GM19463 (cell line): ENCODE measurements around the gene ABCG1.
"Not testable (repeated sequence)": the region's sequence is repeated elsewhere in the genome, so short reads cannot be mapped to it uniquely, and the experiment has no call there.

ENCODE experiments used
- ATAC-seq: cut with Tn5 transposase; IDR thresholded peaks from one replicate; pipeline ENCODE4 v1.9.1; 2021; ENCODE audit warnings: mild to moderate bottlenecking, moderate library complexity; ENCODE audit not compliant: unreplicated experiment

ABCG1 gene

DNA sequence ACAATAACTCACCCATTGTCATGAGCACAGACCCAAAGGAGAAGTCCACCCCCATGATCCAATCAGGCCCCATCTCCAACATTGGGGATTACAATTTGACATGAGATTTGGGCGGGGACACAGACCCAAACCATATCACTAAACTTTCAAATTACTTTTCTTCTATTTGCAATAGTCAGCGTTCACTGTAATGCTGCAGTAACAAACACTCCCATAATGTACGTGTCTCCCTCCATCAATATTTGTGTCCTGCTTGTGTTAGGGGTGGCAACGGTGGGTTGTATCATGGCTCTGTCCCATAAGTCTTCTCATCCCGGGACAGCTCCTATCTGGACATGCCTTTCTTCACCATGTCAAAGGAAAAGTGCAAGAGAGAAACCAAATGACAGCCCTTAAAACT, 70.0 kb downstream of the ABCG1 start:
- ATAC-seq, result no peak

DNA sequence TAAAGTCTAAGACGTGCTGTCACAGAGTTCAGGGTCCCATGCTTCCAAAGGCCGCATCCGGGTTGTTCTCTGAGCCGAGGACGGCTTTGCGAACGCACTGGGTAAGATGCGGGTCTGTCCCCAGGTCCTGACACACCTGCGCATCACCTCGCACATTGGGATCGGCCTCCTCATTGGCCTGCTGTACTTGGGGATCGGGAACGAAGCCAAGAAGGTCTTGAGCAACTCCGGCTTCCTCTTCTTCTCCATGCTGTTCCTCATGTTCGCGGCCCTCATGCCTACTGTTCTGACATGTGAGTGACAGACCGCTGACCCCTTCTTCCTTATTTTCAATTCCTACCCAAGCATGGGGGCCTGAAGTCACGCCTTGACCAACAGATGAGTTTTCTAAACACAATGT, 71.0 kb downstream of the ABCG1 start:
- ATAC-seq, result no peak

DNA sequence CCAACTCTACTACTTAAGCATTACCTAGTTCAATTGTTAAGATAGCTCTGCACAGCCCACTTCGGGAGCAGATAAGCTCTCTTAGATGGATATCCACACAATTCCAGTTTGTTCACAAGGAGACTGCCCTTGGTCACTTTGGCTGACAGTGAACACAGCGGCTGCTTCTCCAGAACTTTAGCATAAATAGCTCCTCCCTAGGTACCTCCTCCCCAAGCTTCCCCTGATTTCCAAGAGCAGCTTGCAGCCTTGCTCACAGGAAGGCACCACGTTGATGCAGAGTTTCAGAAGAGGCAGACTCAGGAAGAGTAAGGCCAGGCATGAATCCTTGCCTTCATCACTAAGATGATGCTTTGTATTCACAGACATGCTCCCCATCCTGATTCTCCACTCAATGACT, 71.6 kb downstream of the ABCG1 start:
- ATAC-seq, result no peak

DNA sequence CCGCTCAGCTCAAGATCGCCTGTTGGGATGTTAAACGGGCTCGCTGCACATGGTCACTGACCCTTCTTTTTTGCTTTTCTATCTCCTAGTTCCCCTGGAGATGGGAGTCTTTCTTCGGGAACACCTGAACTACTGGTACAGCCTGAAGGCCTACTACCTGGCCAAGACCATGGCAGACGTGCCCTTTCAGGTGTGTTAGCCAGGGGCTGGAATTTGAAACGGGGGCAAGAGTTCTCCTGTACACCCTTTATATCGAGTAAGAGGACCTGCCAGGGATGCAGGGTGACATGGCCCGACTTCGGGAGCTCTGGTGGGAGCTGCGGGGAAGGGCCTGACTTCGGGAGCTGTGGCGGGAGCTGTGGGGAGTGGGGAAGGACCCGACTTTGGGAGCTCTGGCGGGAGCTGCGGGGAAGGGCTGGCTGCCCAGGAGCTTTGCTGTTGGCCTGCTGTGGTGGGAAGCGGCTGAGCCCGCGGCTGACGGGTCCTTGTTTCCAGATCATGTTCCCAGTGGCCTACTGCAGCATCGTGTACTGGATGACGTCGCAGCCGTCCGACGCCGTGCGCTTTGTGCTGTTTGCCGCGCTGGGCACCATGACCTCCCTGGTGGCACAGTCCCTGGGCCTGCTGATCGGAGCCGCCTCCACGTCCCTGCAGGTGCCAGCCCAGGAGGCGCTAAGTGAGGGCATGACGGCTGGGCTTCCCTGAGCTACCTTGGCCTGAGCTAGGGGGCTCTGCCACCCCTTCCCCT, 72.2 kb downstream of the ABCG1 start:
- no peak for ATAC-seq

DNA sequence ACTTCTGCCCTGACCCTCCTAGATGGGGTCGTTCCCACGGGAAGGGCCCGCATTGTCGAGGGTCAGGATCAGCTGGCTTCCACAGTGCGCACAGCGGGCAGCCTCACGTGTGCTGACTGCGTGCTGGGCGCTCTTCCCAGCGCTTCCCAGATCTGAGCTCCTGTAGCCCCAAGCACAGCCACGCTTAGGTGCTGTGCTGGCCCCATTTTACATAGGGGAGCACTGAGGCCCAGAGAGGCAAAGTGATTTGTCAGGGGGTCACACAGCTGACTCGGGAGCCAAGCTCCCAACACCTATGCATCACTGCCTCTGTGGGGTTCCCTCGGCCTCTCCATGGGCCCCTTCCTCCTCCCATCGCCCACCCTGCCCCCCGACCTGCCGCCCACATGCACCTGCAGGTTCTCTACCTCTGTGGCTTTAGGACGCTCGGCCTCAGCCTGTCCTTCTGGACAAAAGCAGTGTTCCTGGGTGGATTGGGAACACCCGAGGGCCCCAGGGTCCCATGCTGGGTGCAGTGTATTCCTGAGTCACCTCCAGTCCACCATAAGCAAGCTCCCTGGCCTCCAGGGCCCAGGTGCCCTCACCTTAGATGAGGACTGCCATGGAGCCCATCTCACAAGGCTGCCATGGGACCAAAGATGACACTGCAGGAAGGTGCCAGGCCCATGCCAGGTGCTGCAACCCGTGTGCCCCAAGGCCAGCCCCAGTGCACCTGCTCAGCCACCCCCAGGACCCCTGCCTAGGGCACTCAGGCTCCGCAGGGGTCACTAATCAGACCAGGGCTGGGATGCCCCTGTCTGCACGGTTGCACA, 73.0 kb downstream of the ABCG1 start:
- ATAC-seq, result no peak

DNA sequence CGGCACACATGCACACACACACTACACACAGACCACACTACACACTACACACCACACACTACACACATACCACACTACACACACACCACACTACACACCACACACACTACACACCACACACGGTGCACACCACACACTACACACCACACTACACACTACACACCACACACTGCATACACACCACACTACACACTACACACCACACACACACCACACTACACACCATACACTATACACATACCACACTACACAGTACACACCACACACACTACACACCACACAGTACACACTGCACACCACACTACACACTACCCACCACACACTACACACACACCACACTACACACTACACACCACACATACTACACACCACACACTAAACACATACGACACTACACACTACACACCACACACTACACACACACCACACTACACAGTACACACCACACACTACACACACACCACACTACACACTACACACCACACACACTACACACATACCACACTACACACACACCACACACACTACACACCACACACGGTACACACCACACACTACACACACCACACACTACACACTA, 73.7 kb downstream of the ABCG1 start:
- not testable (repeated sequence) for ATAC-seq

DNA sequence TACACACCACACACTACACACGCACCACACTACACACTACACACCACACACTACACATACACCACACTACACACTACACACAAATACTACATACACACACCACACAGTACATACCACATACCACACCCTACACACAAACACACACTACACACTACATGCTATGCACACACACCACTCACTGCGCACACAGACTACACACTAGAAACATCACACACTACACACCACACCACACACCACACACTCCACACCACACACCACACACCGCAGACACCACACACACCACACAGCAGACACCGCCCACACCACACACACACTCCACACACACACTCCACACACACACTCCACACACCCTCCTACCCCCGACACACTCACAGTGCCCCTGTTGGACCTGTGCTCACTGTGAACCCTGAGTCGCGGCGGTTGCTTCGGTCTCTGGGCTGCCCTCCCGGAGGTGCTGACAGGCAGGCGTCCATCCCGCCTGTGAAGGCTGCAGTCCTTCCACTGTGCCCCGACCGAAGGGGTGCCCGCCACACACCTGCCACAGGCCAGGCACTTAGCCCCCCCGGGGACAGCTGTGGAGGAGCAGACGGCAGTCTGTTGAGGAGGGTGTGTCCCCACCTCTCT, 74.8 kb downstream of the ABCG1 start:
- ATAC-seq, result no peak

DNA sequence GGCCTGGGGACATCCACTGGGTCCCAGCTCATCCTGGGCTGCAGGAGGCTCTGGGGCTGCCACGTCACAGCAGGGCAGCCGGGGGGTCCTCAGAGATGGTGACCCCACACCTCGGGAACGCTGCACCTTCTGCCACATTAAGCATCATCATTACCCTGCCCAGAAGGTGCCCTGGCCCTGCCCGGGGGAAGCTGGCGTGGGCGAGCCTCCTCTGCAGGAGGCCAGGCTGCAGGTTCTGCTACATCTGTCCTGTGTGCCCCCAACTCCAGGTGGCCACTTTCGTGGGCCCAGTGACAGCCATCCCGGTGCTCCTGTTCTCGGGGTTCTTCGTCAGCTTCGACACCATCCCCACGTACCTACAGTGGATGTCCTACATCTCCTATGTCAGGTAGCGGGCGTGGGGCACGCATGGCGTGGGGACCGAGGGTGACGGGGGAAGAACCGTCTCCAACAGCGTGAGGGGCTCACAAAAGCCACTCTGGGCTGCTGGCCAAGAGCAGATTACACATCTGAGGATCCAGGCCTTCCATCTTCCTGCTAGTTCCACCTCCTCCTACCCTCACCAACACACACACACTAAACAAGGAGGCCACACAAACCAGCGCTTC, 75.4 kb downstream of the ABCG1 start:
- ATAC-seq, result no peak

DNA sequence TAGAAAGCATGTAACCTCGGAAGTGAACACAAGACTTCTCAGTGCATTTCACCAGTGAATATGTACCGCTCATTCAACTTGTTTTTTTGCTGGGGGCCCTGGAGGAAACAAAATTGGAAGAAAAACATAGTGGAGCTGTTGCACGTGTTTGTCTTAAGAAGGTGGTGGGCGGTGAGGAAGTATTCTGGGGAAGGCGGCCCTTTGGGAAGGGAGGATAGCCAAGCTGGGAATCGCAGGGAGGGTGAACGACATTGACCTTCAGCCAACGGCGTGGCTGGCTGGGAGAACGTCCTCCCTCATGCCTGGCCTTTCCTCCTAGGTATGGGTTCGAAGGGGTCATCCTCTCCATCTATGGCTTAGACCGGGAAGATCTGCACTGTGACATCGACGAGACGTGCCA, 76.9 kb downstream of the ABCG1 start:
- no peak for ATAC-seq

DNA sequence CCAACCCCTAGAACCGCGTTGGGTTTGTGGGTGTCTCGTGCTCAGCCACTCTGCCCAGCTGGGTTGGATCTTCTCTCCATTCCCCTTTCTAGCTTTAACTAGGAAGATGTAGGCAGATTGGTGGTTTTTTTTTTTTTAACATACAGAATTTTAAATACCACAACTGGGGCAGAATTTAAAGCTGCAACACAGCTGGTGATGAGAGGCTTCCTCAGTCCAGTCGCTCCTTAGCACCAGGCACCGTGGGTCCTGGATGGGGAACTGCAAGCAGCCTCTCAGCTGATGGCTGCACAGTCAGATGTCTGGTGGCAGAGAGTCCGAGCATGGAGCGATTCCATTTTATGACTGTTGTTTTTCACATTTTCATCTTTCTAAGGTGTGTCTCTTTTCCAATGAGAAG, 77.6 kb downstream of the ABCG1 start:
- no peak for ATAC-seq

DNA sequence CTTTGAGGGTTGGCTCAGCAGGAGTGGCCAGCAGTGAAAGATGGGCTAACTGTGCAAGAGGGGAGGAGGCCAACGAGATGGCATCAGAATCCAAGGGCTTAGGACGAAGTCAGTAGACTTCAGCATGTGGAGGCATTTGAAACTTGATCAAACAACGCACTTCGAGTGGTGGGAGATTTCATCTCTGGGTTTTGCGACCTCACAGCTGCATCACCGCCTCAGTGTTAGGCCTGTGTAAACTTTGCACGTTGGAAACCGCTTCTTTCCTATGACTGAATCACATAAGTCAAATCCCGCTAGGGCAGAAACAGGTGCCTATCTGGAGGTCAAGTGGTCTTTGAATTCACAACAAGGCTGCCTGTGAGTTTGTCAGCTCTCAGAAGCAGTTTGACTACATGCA, 78.4 kb downstream of the ABCG1 start:
- no peak for ATAC-seq

DNA sequence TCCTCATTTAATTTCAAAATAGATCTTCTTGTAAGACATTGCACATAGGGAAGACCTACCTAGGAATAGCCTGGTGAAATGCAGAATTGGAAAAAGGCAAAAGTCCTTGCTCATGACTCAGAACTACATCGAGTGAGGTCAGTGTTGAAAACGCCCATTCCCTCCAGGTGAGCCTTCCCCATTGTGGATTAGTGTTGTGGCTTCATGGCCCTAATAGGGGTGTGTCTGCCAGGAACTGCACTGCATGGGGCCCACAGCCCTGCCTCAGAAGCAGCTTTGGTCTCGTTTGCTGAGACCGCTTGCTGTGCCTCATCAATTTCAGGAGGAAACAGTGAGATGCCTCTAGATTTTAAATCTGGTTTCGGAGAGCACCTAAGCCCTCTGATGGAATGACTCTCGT, 79.3 kb downstream of the ABCG1 start:
- ATAC-seq, result no peak

DNA sequence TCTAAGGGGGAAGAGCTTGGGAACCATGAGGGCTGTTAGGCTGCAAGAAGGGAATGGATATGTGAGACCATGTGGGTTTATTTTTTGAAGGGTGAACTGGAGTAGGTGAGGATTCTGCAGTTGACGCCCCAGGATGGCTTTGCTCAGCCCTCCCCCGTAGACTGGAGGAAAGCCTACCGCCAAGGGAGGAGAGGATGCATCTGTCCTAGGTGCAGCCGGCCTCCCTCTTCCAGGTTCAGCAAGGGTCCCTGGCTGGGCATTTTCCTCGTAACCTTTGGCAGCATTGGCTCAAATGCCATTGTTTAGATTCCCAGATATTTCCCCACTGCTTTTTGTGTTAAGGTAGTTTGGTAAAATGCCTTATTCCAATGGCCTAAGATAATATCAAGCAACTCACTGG, 79.7 kb downstream of the ABCG1 start:
- ATAC-seq, result no peak

DNA sequence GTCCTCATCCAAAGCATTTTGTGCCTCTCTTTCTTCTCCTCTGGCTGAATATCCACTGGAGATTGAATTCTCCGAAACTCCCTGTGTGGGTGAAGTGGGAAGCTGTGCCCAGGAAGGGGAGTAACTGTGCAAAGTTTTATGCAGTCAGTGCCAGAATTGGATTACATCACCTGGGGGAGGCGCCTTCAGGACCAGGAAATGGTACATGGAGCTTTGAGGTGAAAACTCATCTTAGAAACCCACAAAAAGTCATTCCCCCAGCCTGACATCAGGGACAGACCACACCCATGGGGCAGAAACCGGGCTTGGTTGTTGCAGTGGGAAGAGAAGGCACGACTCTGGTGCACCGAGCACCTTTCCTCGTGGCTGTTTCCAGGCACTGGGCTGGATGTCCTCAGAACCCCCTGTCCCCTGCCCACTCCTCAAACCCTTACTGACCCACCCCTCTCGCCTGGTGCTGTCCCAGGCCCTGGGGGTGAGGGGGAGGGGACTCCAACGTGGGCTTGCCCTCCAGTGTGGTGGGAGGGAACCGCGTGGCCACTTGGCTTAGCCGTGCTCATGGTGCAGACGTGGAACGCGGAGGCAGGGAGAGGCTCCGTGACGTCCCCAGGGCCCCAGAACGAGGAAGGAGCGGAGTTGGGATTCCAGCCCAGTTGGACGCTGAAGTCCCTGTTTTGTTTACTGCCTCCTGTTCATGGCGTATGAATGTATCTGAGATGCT, 80.5 kb downstream of the ABCG1 start:
- no peak for ATAC-seq

DNA sequence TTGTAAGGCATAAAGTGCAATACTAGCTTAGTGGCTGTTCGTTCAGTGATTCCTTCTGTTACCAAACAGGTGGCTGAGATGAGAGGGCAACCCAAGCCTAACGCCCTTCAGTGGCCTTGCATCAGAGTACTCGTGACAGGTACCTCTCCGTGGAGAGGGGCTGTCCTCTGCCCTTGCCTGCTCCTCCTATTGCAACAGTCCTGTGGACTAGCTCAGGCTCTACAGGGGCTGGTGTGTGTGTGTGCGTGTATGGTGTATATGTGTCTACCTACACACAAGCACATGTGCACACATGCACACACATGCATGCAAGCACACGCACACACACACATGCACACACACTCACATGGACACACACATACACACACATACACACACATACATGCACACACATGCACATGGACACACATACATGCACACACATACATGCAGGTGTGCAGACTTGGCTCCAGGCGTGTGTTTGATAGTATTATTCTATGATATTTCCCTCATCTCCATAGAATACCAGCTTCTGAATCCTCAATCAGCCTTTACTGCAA, 81.2 kb downstream of the ABCG1 start:
- no peak for ATAC-seq

DNA sequence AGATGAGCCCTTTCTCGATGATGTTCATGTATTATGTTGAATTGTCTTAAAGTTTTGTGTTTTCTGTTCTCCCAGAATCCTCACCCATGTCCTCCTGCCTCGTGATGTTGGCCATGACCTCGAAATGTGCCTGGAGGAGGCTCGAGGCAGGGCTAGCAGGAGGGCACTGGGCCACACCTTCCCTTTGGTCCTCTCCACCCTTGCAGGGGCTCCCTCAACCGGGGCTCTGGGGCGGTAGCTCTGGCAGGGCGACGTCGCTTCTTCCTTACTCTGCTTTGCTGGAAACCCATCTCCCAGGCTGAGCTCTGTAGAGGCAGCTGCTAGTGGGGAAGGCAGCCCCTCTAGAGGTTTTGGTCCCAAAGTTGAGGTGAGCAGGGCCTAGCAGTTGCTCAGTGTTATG, 82.0 kb downstream of the ABCG1 start:
- ATAC-seq, result no peak

DNA sequence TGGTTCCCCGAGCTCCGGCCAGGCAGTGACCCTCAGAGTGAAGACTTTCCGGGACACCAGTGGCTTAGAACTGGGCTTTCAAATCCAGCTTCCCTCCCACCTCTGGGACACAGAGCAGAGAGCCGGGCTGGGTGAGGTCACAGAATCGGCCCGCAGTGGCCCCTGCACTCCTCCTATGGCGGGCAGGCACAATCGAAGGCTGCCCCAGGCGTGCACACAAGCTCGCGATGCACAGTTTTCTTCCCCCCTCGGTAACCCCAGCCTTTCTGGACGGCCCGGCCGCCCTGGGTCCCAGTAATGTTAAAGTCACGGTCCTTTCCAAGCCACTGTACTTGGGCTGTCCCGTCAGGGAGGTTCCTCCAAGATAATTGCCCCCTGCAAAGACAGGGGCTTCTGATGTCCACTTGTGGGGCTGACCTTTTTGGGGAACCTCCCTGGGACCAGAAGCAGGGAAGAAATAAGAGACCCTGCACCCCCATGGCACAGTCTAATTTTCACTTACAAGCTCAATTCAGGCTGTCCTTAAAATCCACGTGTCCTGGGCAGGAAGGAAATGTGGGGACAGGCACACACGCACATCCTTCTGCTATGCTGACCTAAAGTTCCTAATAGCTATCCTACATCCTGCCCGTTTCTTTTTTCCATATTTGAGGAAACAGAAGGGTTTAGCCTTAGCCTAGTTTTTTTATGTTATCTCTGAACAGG, 82.6 kb downstream of the ABCG1 start:
- ATAC-seq, result no peak

DNA sequence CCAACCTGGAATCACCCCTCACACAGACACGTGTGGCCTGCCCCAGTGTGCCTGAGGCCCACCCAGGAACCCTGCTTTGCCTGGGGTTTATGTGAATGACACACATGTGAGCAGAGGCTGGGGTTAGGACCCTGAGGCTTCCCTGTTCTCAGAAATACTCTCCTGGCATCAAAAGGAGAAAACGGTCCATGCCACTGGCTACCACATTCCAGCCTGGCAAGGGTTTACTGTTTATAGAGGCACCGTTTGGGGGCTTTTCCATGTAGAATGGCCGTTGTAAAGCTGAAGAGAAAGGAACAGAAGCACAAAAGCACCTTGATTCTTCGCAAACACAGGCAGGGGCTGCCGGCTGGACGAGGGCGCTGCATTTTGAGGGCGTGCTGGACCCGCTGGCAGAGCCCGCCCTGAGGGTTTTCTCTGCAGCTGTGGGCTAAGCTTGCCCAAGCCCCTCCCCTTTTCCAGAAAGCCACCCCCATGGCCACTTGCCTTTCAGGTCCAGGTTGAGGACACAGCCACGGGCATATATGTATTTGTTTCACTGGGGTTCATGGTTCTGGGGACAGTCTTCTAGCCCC, 83.2 kb downstream of the ABCG1 start:
- ATAC-seq, result no peak

DNA sequence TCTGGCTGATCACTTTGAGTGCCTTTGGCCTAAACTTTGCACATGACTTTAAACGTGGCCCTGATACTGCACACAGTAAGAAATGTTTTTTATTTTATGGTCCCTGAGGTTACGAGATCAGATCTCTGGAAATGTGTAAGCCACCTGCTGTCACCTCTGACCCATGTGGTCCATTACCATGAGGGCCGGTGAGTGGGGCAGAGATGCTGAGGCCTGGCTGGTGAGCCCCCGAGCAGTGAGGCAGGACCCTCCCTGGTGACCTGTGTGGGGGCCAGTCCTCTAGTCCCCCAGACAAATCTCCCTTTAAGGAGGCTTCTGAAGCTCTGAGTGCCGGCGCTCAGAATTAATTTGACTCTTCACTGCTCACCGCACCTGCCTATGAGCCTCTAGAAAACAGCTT, 83.9 kb downstream of the ABCG1 start:
- ATAC-seq, result no peak
